Neutrophil (primary cell): ENCODE data around the gene TBCD.

Source experiments
- H3K27ac ChIP-seq: fragments of 200-600 bp; sonication (generic); 2 replicates; pipeline ENCODE4 v1.5.1; 2016; ENCODE audit warnings: mild to moderate bottlenecking, moderate library complexity
- H3K27me3 ChIP-seq: fragments of 200-600 bp; sonication (generic); 2 replicates; pipeline ENCODE4 v1.6.0; 2016; ENCODE audit warnings: mild to moderate bottlenecking
- H3K36me3 ChIP-seq: fragments of 200-600 bp; sonication (generic); 2 replicates; pipeline ENCODE4 v1.5.1; 2017
- H3K4me1 ChIP-seq, 2 experiments: fragments of 200-600 bp in 1 of 2; sonication (generic) in 1 of 2; 1 replicate in 1 of 2; 2 replicates in 1 of 2; pipeline versions ENCODE4 v1.5.1 to v1.6.1; 2013 to 2016; ENCODE audit warnings: low read depth in 1 of 2, low read length in 1 of 2, mild to moderate bottlenecking in 1 of 2, moderate library complexity in 1 of 2; ENCODE audit not compliant: control insufficient read depth in 1 of 2, insufficient read depth in 1 of 2
- H3K4me3 ChIP-seq, 2 experiments: fragments of 200-600 bp in 1 of 2; sonication (generic) in 1 of 2; 1 replicate in 1 of 2; 2 replicates in 1 of 2; pipeline ENCODE4 v1.5.1; 2013 to 2016; ENCODE audit warnings: low read depth in 1 of 2, low read length in 1 of 2, mild to moderate bottlenecking in 1 of 2, moderate library complexity in 1 of 2
- H3K9me3 ChIP-seq: fragments of 200-600 bp; sonication (generic); 2 replicates; pipeline ENCODE4 v1.5.1; 2016
- CTCF ChIP-seq: fragments of 200-600 bp; sonication (generic); IDR thresholded peaks from 2 replicates; pipeline ENCODE4 v1.5.1; 2016; ENCODE audit warnings: antibody characterized with exemption

The TBCD gene

GRCh38 chr17:82705756-82706155, 46.1 kb upstream of the TBCD start:
- Histone ChIP-seq H3K36me3 (no peaks in the 10 kb centered on the region), H3K4me3 (no peak overlapping the region), H3K27me3 (peaks cover 13% of the 10 kb centered on the region), H3K9me3 (no peaks in the 10 kb centered on the region), H3K4me1 (no peaks in the 10 kb centered on the region), H3K27ac (no peak overlapping the region)
- no peak for TF ChIP-seq CTCF

GRCh38 chr17:82709024-82709675, 42.7 kb upstream of the TBCD start:
- no peaks in the 10 kb centered on the region for H3K4me1 ChIP-seq
- peaks cover 13% of the 10 kb centered on the region for H3K27me3 ChIP-seq
- no peaks in the 10 kb centered on the region for H3K36me3 ChIP-seq
- H3K9me3 ChIP-seq = no peaks in the 10 kb centered on the region
- no peak overlapping the region for H3K4me3 ChIP-seq
- H3K27ac ChIP-seq = no peak overlapping the region
- no peak for TF ChIP-seq CTCF

GRCh38 chr17:82709676-82710498, 42.0 kb upstream of the TBCD start:
- no peaks in the 10 kb centered on the region for H3K4me1 ChIP-seq
- H3K27me3 ChIP-seq = peaks cover 13% of the 10 kb centered on the region
- H3K27ac ChIP-seq = no peak overlapping the region
- H3K9me3 ChIP-seq = no peaks in the 10 kb centered on the region
- TF ChIP-seq CTCF = no peak
- H3K36me3 ChIP-seq = no peaks in the 10 kb centered on the region
- no peak overlapping the region for H3K4me3 ChIP-seq

GRCh38 chr17:82710499-82711232, 41.2 kb upstream of the TBCD start:
- Histone ChIP-seq H3K9me3 (no peaks in the 10 kb centered on the region), H3K27me3 (peaks cover 13% of the 10 kb centered on the region), H3K27ac (no peak overlapping the region), H3K4me1 (no peaks in the 10 kb centered on the region), H3K36me3 (no peaks in the 10 kb centered on the region), H3K4me3 (no peak overlapping the region)
- no peak for TF ChIP-seq CTCF

GRCh38 chr17:82713071-82713723, 38.7 kb upstream of the TBCD start:
- Histone ChIP-seq H3K4me3 (no peak overlapping the region), H3K27ac (no peak overlapping the region), H3K27me3 (peaks cover 21% of the 10 kb centered on the region), H3K9me3 (no peaks in the 10 kb centered on the region), H3K4me1 (peaks cover 19 to 23% of the 10 kb centered on the region in 2 experiments), H3K36me3 (no peaks in the 10 kb centered on the region)
- TF ChIP-seq CTCF = no peak
